ENCODE data around the gene ASIC2. TPM values are rescaled to one million over a fixed set of nuclear protein-coding genes. Genes with fewer than 3 reads are reported as not detected.
A peak's percentile ranks its signal among the peaks of the same experiment; 100 is the strongest.

Gene ASIC2
- total RNA-seq, 1 donor from 2014 or later: not detected

DNA sequence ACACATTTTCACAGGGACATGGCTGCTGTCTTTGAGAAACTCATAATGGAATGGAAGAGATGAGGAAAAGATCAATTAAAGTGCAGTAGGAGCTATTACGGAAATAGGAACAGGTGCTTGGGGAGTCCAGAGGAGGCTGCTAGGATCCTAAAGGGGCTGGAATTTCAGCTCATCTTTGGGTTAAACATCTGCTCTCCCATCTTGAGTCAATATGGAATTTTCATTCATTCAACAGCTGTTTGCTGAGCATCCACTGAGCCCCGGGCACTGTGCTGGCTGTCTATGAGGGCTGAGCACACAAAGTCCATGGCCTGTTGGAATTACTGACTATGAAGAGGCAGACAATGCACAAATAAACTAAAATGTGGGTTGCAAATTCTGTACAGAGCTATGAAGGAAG, 47.9 kb downstream of the ASIC2 start:
- no peak for DNase-seq (ENCODE audit: low spot score)

DNA sequence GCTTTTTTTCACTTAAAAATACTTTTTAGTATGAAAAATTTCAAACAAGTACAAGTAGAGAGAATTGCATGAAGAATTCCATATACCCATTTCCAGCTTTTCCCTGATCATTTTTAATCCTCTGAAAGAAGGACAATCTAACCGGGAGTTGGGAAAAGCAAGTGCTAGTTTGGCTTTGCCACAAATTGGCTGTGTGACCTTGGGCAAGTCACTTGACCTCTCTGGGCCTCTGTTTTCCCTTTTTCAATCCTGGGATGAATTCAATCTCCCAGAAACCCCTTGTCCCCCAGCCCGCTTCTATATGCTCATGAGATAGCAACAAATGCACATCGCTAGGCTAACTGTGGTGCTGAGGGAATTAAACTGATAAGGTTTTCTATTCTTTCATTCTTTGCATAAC, 49.4 kb downstream of the ASIC2 start:
- no peak for DNase-seq (ENCODE audit: low spot score)

DNA sequence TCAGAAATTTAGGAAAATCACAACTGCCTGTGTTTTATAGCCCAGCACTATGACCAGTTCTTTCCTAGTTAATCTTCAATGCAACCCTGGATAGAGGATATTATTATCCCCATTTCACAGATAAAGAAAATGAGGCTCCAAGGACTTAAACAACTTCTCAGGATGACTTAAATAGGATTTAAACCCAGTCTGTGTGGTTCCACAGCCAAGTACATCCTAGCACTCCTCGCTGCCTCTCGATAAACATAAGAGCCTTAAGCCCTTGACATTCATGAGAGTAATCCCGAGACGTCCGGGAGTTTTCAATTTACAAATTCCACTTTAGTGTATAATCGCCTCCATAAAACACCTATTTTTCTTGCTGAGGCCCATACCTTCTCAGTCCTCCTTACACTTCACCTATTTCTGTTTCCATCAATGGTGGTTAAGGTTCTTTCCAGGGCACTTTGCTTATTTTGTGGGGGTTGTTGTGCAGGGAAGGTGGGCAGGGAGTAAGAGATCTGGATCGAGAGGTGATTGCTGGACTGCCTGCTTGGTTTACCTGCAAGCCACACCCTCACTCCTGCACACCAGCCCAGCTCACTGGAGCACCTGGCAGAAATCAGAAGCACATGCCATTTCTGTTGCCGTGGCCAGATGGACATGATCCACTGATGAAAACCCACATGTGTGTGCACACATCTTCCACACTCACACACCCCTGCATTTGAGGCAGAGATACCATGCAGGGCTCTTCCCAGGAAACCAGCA, 50.5 kb downstream of the ASIC2 start:
- no peak for DNase-seq (ENCODE audit: low spot score)

DNA sequence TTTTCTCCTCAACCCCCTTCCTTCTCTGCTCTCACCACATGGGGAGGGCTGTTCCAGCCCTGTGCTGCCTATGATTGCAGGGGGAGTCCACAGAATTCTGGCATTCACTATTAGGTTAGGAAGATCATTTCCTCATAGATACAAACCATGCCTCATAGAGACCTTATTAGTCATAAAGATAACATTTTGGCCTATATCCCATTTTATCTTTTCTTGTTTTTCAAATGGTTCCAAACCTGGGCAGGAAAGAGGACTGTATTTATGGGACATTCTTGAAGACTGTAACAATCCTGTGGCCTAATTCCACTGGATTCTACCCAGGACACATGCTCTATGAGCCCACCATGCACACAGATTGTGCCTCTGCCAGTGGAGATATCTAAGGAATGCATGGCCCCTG, 51.7 kb downstream of the ASIC2 start:
- DNase-seq (ENCODE audit: low spot score): no peak

DNA sequence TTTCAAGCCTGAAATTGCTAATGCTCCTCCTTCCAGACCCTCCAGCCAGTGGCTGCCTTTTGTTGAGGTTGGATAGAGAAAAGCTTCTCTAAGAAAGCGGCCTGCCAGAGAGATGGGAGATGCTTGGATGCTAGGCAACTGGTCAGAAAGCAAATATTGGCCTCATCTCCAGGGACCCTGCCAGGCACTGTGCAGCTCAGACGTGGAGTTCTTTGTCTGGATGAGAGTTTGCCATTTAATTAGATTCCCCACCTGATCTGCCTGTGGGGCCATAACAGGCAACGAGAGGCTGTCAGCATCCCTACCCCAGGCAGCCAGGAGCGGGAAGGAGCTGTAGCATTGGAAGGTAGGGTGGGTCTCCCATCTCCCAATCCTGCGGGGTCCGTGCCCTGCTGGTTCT, 52.7 kb downstream of the ASIC2 start:
- no peak for DNase-seq (ENCODE audit: low spot score)

DNA sequence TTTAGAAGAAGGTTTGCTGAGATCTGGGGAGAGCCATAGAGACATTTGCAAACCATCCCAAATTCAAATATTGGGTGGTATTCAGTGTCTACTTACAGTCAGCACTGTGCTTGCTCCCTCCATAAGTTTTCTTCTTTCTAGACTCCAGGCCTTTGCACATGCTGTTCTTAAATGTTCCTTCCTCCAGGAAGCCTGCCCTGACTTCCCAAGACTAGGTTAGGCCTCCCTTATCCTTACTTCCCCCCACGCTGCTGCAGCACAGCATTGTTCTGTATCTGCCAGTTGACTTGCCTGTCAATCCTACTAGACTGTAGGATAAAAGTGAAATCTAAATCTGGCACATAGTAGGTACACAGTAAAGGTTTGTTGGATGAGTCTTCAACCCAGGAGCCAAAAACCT, 53.4 kb downstream of the ASIC2 start:
- no peak for DNase-seq (ENCODE audit: low spot score)

DNA sequence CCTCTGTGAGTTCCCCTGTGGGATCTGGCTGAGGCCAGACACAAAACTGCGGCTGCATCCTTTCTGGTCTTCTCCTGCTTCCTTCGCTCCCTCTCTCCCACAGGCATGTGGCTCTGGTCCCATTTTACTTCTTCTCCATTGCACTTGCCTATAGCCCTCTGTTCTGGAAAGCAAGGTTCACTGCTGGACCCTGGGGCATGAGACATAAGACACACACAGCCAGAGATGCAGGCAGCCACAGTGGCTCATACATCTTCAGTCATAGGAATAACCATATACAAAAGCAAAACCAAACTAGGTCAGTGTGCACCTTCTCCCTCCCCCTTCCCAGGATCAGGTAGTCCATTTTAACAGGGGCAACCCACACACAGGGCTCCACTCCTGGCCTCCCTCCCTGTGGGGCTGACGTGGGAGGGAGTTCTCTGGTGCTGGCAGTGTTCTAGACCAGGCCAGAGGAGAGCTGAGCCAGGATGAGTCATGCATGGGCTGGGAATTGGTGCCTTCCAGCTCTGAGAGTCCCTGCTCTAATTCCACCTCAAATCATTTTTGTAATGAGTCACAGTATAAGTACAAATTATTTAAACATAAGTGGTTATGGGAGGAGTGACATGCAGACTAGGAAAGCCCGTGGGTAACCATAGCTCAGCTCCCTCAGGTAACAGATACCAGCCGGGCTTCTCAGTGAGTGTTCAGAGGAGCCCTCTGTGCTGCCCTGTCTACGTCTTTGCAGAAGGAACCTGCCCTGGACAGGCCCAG, 58.0 kb downstream of the ASIC2 start:
- DNase-seq (ENCODE audit: low spot score): no peak

DNA sequence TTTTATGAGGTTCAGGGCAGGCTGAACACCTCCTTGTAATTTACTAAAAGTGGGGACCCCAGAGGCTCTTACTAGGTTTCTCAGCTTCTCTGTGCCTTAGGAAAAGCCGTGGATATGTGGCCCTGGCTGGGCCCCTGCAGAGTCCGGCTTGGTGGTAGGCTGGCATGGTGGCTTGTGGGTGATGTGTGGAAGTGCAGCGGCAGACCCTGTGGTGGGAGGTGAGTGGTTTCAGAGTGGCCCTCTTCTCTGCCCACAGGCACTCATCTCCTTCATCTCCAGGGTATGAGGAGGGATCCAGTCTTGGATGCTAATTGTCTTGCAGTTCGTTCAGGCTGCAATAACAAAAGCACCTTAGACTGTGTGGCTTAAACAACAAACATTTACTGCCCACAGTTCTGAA, 58.9 kb downstream of the ASIC2 start:
- DNase-seq (ENCODE audit: low spot score): no peak

DNA sequence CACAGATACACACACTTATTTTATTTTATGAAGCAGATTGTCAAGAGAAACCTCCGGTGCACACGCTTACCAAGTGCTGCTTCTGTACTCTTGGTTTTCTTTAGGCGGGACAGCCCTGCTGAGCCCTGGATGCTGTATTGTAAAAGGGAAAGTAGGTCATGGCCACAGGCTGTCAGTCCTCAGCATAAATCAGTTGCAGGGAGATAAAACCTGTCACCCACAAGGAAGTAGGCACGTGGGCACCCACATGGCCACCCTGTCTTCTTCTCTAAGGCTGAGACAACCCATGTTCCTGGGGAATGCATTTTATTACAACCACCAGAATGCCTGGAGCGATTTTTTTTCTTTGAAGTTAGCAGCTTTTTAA, 59.3 kb downstream of the ASIC2 start:
- DNase-seq (ENCODE audit: low spot score): no peak

DNA sequence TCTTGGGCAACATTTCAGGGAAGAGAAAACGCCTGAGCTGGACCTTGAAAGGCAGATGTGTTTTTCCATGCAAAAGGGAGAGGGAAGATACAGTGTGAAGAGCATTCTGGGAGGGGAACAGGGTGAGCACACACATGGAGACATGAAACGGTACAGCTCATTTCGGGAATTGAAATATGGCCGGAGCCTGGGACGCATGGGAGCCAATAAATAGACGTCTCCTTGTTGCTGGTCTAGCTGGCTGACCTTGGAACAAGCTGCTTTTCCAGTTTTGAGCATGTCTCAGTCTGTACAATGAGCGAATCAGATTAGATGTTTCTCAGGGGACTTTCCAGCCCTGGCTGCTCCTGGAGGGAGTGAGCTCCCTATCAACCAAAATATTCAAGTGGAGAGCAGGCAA, 63.6 kb downstream of the ASIC2 start:
- no peak for DNase-seq (ENCODE audit: low spot score)

DNA sequence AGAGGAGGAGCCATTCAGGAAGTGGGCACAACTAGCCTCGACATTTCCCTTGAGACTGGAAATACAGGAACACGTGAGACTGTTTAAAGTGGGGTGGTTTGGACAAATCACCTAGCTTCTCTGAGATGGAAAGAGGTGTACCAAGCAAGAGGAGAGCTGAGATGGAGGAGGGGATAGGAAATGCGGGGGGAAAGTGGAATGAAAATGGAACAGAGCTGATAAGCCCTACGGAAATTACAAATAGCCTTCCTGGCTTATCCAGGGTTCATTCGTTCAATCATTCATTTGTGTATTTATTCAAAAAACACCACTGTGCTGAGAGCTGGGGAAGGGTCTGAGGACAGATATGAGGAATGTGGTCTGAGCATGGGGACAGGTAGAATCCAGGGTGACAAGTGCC, 64.1 kb downstream of the ASIC2 start:
- DNase-seq (ENCODE audit: low spot score): no peak

DNA sequence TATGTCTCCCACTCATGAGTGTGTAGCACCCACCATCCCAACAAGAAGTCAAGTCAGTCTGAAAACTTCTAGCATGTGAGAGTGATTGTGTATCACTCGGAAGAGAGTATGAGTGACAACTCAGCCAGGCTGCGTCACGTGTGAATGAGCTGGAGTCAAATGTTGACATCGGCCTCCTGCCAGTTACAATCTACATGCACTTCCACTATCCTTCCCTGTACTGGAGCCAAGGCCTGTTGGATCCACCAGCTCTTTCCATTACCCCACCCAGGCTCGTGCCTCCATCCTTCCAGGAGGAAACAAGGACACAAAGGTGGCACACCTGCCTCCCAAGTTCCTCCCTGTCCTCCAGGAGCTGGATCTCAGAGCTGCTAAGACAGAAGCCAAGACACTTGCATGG, 64.5 kb downstream of the ASIC2 start:
- no peak for DNase-seq (ENCODE audit: low spot score)

DNA sequence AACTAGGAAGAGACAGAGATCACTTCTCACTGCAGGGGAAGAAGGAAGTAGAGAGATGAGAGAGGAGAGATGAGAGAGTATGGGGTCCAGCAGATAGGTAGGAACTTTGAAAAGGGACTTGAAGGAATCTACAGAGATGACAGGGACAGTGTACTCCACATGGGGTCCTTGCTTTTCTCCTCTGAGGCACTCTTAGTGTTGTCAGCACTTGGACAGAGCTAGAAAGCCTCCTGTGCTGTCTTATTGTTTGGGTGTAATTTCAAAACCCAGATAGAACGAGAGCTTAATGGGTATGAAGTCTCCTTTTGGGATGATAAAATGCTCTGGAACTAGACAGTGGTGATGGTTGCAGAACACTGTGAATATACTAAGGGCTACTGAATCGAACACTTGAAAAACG, 65.2 kb downstream of the ASIC2 start:
- no peak for DNase-seq (ENCODE audit: low spot score)

DNA sequence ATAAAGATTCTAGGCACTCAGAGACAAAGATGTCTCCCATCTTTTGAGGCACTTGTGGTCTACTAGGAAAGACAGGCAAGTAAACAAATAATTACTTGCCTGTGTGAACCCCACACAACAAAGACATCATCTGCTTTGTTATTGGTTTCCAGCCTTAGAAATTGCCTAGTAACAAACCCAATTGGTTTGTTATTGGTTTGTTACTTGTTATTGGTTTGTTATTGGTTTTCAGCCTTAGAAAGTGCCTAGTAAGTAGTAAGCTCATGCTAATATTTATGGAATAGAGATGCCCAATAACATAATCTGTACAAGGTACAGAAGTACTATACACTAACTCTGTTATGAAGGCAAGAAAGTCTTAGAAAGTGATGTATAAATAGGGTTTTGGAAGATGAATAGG, 67.1 kb downstream of the ASIC2 start:
- no peak for DNase-seq (ENCODE audit: low spot score)

DNA sequence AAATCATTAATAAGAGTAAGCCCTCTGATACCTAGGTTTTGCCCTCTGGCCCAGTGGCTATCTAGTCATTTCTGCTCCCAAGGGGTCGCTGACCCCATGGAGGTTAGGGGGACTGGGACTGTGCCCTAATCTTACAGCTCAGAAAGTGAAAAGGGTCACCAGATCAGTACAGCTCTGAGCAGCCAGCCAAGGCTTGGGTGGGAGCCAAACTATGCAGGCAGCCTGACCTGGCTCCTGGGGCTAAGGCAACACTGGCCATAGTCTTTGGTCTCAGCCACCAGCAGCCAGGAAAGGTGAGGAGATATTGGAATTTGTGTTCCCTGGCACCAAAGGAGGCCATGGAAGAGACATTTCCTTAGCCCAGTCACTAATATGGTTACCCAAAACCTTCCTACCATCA, 67.6 kb downstream of the ASIC2 start:
- no peak for DNase-seq (ENCODE audit: low spot score)

DNA sequence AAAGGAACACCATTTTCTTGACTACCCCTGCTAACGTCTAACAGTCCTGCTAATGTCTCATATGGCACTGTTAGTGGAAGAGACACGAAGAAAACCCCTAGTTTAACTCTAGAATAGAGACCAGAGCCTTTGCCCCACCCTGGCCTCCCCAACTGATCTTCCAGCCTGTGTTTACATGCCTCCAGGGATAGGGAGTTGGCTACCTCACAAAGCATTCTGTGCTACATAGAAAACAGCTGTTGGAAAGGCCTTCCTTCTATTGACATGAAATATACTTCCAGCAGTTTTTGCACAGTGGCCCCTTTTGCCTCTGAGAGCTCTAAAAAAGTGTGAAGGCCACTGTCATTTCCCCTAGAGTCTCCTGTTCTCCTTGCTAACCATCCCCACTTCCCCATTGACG, 73.1 kb downstream of the ASIC2 start:
- DNase-seq (ENCODE audit: low spot score): no peak

DNA sequence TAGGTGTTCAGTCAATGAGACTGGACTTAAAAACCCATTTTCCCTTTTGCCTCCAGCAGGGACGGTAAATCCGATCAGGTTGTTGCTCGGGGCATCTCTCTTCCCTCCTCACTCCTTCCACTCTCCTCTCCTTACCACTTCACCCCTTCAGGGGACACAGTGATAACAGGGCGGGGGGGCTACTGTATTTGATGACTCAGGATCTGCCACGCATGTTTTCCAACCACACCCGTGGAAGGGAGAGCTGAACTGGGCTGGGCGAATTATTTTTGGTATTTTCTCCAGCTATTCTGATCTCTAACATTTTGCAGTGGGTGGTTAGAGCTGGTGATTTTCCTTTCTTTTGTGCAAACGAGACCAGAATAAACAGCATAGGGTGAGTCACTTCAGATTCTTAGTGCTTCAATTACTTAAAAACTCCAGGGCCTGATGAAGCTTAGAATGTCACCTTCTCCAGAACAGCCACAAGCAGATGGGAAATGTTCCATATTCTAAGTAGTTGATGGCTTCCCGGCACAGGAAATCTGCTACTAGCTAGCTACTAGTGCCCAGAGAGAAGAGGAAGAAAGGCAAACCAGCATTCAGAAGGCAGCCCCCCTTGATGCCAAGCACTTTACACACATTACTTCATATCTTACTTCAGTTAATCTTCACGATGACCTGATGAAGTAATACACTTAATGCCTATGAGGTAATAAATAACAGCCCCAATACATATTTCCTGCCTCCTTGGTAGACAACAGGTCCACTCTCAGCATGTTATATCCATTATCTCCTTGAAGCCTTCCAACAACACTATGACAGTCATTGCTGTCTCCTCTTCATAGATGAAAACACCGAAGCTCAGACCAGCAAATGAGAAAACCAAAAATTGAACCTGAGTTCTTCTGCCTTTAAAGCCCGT, 74.1 kb downstream of the ASIC2 start:
- DNase-seq (ENCODE audit: low spot score): no peak

DNA sequence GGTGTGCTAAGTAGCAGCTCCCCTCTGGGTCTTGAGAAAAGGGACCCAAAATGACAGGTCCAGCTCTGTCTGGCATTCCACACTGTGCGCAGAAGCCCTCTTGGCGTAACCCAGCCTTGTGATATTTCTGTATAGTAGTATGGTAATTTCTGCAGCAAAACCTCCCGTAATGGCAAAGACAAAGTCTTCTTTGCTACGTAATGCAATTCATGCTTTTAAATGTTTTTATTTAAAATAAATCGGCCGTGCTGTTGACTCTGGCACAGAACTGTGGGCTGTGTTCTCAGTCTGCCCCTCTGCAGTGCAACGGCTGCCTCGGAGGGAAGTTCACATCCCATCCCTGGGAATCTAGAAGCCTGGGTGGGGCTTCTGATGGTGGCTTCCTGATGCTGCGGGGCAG, 75.2 kb downstream of the ASIC2 start:
- DNase-seq (ENCODE audit: low spot score): no peak

DNA sequence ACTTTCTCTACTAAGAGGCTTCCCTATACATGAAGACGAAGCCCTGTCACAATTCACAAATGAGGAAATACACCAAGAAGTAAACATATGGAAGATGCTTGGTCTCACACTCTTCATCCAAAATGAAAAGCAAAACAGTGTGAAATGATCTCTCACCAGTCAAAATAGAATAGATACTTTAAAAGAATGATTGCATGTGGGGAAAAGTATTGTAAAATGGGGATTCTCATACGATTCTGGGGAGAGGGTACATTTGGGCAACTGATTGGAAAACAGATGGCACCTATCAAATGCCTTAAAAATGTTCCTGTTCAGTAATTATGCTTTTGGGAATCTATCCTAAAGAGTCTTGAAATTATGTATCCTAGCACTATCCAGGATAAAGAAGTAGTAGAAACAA, 78.1 kb downstream of the ASIC2 start:
- DNase-seq (ENCODE audit: low spot score): no peak

DNA sequence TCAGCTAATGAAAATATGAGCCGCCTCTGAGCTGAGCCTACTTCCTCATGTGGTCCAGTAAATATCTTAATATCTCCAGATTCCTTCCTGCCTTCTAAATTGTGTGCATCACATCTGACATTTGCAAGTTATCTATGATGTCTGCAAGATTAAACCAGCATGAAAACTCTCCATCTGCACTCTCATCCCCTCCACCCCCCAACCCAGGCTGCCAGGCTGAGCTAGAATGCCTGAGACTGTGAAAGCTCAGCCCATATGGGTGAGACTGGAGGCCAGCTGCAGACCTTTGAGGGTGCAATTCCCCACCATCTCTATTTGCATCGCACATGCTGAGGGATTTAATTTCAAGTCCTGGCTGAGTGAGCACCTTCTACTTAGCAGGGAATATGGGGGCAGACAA, 82.8 kb downstream of the ASIC2 start:
- peak; percentile 9 for DNase-seq (ENCODE audit: low spot score)

DNA sequence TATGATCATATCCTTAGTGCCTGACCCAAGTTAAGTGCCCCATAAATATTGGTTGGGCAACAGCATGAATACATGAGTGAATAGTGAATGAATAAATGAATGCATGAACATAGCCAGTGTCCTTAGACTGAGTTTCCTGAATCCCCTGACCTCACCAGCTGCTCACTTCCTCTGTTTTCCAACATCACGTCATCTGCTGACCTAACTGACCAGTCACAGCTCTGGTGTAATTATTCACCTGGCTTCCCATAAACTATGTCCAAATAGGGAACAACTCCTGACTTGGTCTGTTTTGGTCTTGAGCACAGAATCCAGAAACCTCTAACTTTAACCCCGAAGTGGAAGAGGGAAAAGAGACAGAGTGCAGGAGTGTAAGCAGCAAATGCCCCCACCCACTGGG, 83.4 kb downstream of the ASIC2 start:
- DNase-seq (ENCODE audit: low spot score): peak; percentile 3

DNA sequence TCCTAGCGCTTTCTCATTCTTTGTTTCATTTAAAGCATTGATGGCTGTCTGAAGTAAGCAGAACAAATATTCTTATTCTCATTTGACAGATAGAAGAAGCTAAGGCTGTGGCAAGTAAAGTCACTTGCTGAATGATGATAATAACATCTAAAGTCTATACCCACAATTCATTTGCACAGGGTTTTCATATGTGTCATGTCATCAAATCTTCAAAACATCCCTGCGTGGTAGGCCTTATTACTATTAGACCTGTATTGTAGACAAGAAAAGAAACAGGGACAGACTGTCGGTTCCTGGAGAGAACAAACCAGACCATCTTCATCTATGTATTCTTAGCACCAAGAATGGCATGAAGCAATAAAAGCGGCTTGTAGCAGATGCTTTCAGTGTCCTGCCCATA, 85.9 kb downstream of the ASIC2 start:
- no peak for DNase-seq (ENCODE audit: low spot score)

All from mesenteric fat pad (tissue), 1 donor.